H1 (cell line): Measurements from ENCODE around the gene FAM24A. TPM values are rescaled to one million over a fixed set of nuclear protein-coding genes. Genes with fewer than 3 reads are reported as not detected.
"Not testable (repeated sequence)": the region's sequence is repeated elsewhere in the genome, so short reads cannot be mapped to it uniquely, and the experiment has no call there.

Source experiments
- CTCF ChIA-PET: fragments of 300-600 bp; sonication (Branson Sonifier 250); formaldehyde crosslinking; loops from one replicate; lab custom pipeline; 2021; ENCODE audit not compliant: partially characterized antibody; lab: Charles Lee
- POLR2A ChIA-PET: fragments of 300-600 bp; sonication (Branson Sonifier 250); formaldehyde crosslinking; loops from one replicate; lab custom pipeline; 2021; ENCODE audit warnings: inconsistent platforms; ENCODE audit not compliant: partially characterized antibody; lab: Charles Lee
- DNase-seq, 2 experiments: peaks; one replicate each; pipeline versions ENCODE4 v3.0.0 to v3.0.0-alpha.2; 2010 to 2022; ENCODE audit warnings: low spot score in 2 of 2, low read depth in 1 of 2, mixed read lengths in 1 of 2
- FAIRE-seq: peaks from 2 replicates; lab custom pipeline; 2011; peaks lifted over from hg19 to GRCh38; lab: Jason Lieb, UNC
- H2AFZ ChIP-seq: 2 replicates; pipeline ENCODE4 v1.8.1; 2012; ENCODE audit warnings: low read length, inconsistent platforms
- H2AK5ac ChIP-seq: 2 replicates; pipeline ENCODE4 v1.6.1; 2013; ENCODE audit warnings: low read depth, low read length
- H2BK120ac ChIP-seq: replicated peaks from 2 replicates; pipeline ENCODE3; 2013; ENCODE audit warnings: low read depth, low read length, inconsistent platforms
- H2BK12ac ChIP-seq: 2 replicates; pipeline ENCODE4 v1.6.1; 2013; ENCODE audit warnings: low read depth, low read length
- H2BK15ac ChIP-seq: 2 replicates; pipeline ENCODE4 v1.6.1; 2013; ENCODE audit warnings: low read length
- H2BK20ac ChIP-seq: 2 replicates; pipeline ENCODE4 v1.6.1; 2013; ENCODE audit warnings: low read length
- H2BK5ac ChIP-seq: 2 replicates; pipeline ENCODE4 v1.6.1; 2013; ENCODE audit warnings: low read depth, low read length
- H3K14ac ChIP-seq: 2 replicates; pipeline ENCODE4 v1.6.1; 2013; ENCODE audit warnings: inconsistent platforms; ENCODE audit not compliant: insufficient read length
- H3K18ac ChIP-seq: 2 replicates; pipeline ENCODE4 v1.6.1; 2013; ENCODE audit warnings: low read length; ENCODE audit errors: extremely low read depth
- H3K23ac ChIP-seq: 2 replicates; pipeline ENCODE4 v1.6.1; 2013; ENCODE audit warnings: inconsistent platforms; ENCODE audit not compliant: insufficient read length
- H3K23me2 ChIP-seq: 2 replicates; pipeline ENCODE4 v1.6.1; 2013; ENCODE audit warnings: low read depth, low read length
- H3K27ac ChIP-seq: 2 replicates; pipeline ENCODE4 v1.6.1; 2011; ENCODE audit warnings: low read depth, low read length, inconsistent platforms
- H3K27me3 ChIP-seq, 4 experiments: replicated peaks in 1 of 4; 1 replicate in 1 of 4; 2 replicates in 3 of 4; pipeline versions ENCODE4 v1.6.1 to v1.8.1; 2011 to 2013; ENCODE audit warnings: low read length in 3 of 4, mild to moderate bottlenecking in 3 of 4, inconsistent platforms in 2 of 4, mixed read lengths in 2 of 4, moderate library complexity in 1 of 4; ENCODE audit not compliant: control insufficient read depth in 3 of 4, insufficient read depth in 3 of 4; ENCODE audit errors: extremely low read depth in 1 of 4
- H3K36me3 ChIP-seq, 4 experiments: 2 replicates each; pipeline versions ENCODE4 v1.6.1 to v1.8.1; 2011 to 2013; ENCODE audit warnings: mild to moderate bottlenecking in 4 of 4, low read length in 3 of 4, moderate library complexity in 2 of 4, control low read depth in 1 of 4, inconsistent platforms in 1 of 4; ENCODE audit not compliant: insufficient read depth in 4 of 4, control insufficient read depth in 2 of 4
- H3K4ac ChIP-seq: replicated peaks from 2 replicates; pipeline ENCODE3; 2013; ENCODE audit warnings: low read length, low read depth, mixed read lengths, inconsistent platforms; ENCODE audit not compliant: insufficient read length
- H3K4me1 ChIP-seq, 4 experiments: replicated peaks in 1 of 4; 1 replicate in 1 of 4; 2 replicates in 3 of 4; pipeline versions ENCODE4 v1.6.1 to v1.8.1; 2011 to 2013; ENCODE audit warnings: low read length in 3 of 4, inconsistent platforms in 2 of 4, mixed read lengths in 1 of 4; ENCODE audit not compliant: insufficient read depth in 4 of 4, control insufficient read depth in 3 of 4
- H3K4me2 ChIP-seq, 2 experiments: 2 replicates each; pipeline versions ENCODE4 v1.6.1 to v1.8.1; 2011 to 2013; ENCODE audit warnings: low read depth in 2 of 2, low read length in 2 of 2, control low read depth in 1 of 2, inconsistent platforms in 1 of 2, mild to moderate bottlenecking in 1 of 2; ENCODE audit not compliant: insufficient read depth in 1 of 2
- H3K4me3 ChIP-seq, 4 experiments: fragments of 200-600, 300-600 bp in 1 of 4; sonication (generic), shearing (Covaris generic), sonication (Bioruptor Twin) in 1 of 4; 2 replicates each; pipeline versions ENCODE4 v1.5.1 to v1.8.1; 2011 to 2016; ENCODE audit warnings: low read length in 4 of 4, low read depth in 3 of 4, control low read depth in 2 of 4, inconsistent platforms in 2 of 4, mild to moderate bottlenecking in 2 of 4, mixed read lengths in 1 of 4, moderate library complexity in 1 of 4; ENCODE audit not compliant: insufficient read depth in 2 of 4; ENCODE audit errors: extremely low read depth in 1 of 4
- H3K56ac ChIP-seq: replicated peaks from 2 replicates; pipeline ENCODE3; 2013; ENCODE audit warnings: low read depth, mild to moderate bottlenecking, mixed read lengths, low read length, inconsistent platforms; ENCODE audit not compliant: insufficient read length
- H3K79me1 ChIP-seq: 2 replicates; pipeline ENCODE4 v1.6.1; 2013; ENCODE audit warnings: low read depth, low read length, control low read depth
- H3K79me2 ChIP-seq, 2 experiments: 2 replicates each; pipeline versions ENCODE4 v1.6.1 to v1.8.1; 2012 to 2013; ENCODE audit warnings: low read length in 2 of 2, mild to moderate bottlenecking in 2 of 2, inconsistent platforms in 1 of 2; ENCODE audit not compliant: insufficient read depth in 2 of 2, control insufficient read depth in 1 of 2
- H3K9ac ChIP-seq, 4 experiments: replicated peaks in 1 of 4; 1 replicate in 1 of 4; 2 replicates in 3 of 4; pipeline versions ENCODE4 v1.6.1 to v1.8.1; 2011 to 2013; ENCODE audit warnings: low read depth in 3 of 4, low read length in 3 of 4, control low read depth in 2 of 4, mild to moderate bottlenecking in 2 of 4, moderate library complexity in 2 of 4, inconsistent platforms in 1 of 4; ENCODE audit errors: extremely low read depth in 1 of 4
- H3K9me3 ChIP-seq, 2 experiments: 2 replicates each; pipeline versions ENCODE4 v1.6.1 to v1.8.1; 2012 to 2013; ENCODE audit warnings: mild to moderate bottlenecking in 2 of 2, moderate library complexity in 2 of 2, control low read depth in 1 of 2, inconsistent platforms in 1 of 2, low read depth in 1 of 2, low read length in 1 of 2, mixed read lengths in 1 of 2; ENCODE audit not compliant: insufficient read depth in 2 of 2
- H4K20me1 ChIP-seq, 2 experiments: replicated peaks in 1 of 2; 2 replicates each; pipeline versions ENCODE3 to v1.8.1; 2011 to 2013; ENCODE audit warnings: inconsistent platforms in 2 of 2, low read length in 2 of 2, mild to moderate bottlenecking in 1 of 2; ENCODE audit not compliant: insufficient read depth in 2 of 2, control insufficient read depth in 1 of 2
- H4K5ac ChIP-seq: 2 replicates; pipeline ENCODE4 v1.6.1; 2013; ENCODE audit warnings: low read length, low read depth, mixed read lengths, inconsistent platforms; ENCODE audit not compliant: insufficient read length
- H4K8ac ChIP-seq: 2 replicates; pipeline ENCODE4 v1.8.0; 2013; ENCODE audit warnings: mild to moderate bottlenecking, moderate library complexity, low read length, inconsistent platforms; ENCODE audit not compliant: insufficient read depth; ENCODE audit errors: extremely low read depth
- H4K91ac ChIP-seq: replicated peaks from 2 replicates; pipeline ENCODE3; 2013; ENCODE audit warnings: low read length, mixed read lengths, inconsistent platforms; ENCODE audit not compliant: insufficient read length
- WGBS, 2 experiments: shearing (Covaris generic) in 1 of 2; methylation state at CpG; one replicate each; pipeline versions ENCODE4 v1.1.6 to v1.1.7; 2013 to 2015; ENCODE audit warnings: low lambda C conversion rate in 2 of 2, mixed read lengths in 2 of 2, inconsistent platforms in 1 of 2, low coverage in 1 of 2, missing lambda C conversion rate in 1 of 2; ENCODE audit not compliant: insufficient replicate concordance in 2 of 2, insufficient coverage in 1 of 2, insufficient read length in 1 of 2; ENCODE audit errors: extremely low coverage in 1 of 2, missing lambda C conversion rate in 1 of 2; 5-methylcytosine and 5-hydroxymethylcytosine counted together
- polyA plus RNA-seq, 7 experiments: library from polyadenylated mRNA; depleted of rRNA in 3 of 7; stranded (reverse) in 5 of 7; unstranded in 2 of 7; fragments of >200 nt in 5 of 7; fragments of 200-250 nt in 2 of 7; gene quantifications; 1 replicate in 5 of 7; 2 replicates in 1 of 7; 4 replicates in 1 of 7; pipeline versions ENCODE4 v1.2.1 to v1.2.3, GENCODE V29; 2011 to 2013; ENCODE audit warnings: missing spikeins in 2 of 7, mixed read lengths in 2 of 7
- total RNA-seq: library from RNA; stranded (reverse); fragmentation: NEBNext Ultra II Directional; extraction: Animal tissue kit (Norgen Biotek cat#: 25700); gene quantifications from 2 replicates; pipeline ENCODE4 v1.2.1, GENCODE V29; 2021

FAM24A gene
- total and polyA plus RNA-seq, 2 of the 8 experiments (the other 6 are each of a cell fraction or from before 2014, with no cell fraction given) = not detected

DNA sequence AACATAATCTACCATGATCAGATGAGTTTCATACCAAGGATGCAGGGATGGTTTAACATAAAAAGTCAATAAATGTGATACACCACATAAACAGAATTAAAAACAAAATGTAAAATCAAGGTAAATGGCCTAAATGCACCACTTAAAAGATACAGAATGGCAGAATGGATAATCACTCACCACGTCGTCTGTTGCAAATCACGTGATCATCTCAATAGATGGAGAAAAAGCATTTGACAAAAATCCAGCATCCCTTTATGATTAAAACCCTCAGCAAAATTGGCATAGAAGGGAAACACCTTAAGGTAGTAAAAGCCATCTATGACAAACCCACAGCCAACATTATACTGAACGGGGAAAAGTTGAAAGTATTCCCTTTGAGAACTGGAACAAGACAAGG lies 6.5 kb upstream of the FAM24A start:
- H2BK20ac ChIP-seq, H3K23me2 ChIP-seq, H2BK120ac ChIP-seq, H3K56ac ChIP-seq, H3K4me1 ChIP-seq, H3K18ac ChIP-seq, H2AFZ ChIP-seq, H3K79me1 ChIP-seq, H4K5ac ChIP-seq, FAIRE-seq, H3K23ac ChIP-seq, CTCF ChIA-PET, H4K91ac ChIP-seq, DNase-seq, H2BK15ac ChIP-seq, H3K27ac ChIP-seq, H3K79me2 ChIP-seq, H3K4me2 ChIP-seq, H4K8ac ChIP-seq, H3K4ac ChIP-seq, H2AK5ac ChIP-seq, H3K4me3 ChIP-seq, H3K27me3 ChIP-seq, H4K20me1 ChIP-seq, H2BK12ac ChIP-seq, H3K9ac ChIP-seq, H3K14ac ChIP-seq, H2BK5ac ChIP-seq, H3K36me3 ChIP-seq, H3K9me3 ChIP-seq: not testable (repeated sequence)
- 92% methylated on average over 4 of the region's 4 CpGs; no CpG with 5 or more reads in 1 of the 2 experiments for WGBS, 2 experiments
- POLR2A ChIA-PET = interaction anchor here (0.6 kb wide), 1 partner anchor 104 kb away, joined by 3 read pairs; no protein-coding TSS in a partner anchor
